A549 treated with ZK216348 at 1 μM for 4 hours (cell line): ENCODE results near the gene TIE1. TPM values are rescaled to one million over a fixed set of nuclear protein-coding genes. Genes with fewer than 3 reads are reported as not detected.

ENCODE experiments used
- total RNA-seq: library from RNA; stranded (reverse); fragments of 200-300 nt; extraction: Qiagen RNA extraction; gene quantifications from 5 replicates; pipeline ENCODE4 v1.2.3, GENCODE V29; 2022; ENCODE audit warnings: low read depth

The TIE1 gene
- not detected in 5 replicates for total RNA-seq

DNA sequence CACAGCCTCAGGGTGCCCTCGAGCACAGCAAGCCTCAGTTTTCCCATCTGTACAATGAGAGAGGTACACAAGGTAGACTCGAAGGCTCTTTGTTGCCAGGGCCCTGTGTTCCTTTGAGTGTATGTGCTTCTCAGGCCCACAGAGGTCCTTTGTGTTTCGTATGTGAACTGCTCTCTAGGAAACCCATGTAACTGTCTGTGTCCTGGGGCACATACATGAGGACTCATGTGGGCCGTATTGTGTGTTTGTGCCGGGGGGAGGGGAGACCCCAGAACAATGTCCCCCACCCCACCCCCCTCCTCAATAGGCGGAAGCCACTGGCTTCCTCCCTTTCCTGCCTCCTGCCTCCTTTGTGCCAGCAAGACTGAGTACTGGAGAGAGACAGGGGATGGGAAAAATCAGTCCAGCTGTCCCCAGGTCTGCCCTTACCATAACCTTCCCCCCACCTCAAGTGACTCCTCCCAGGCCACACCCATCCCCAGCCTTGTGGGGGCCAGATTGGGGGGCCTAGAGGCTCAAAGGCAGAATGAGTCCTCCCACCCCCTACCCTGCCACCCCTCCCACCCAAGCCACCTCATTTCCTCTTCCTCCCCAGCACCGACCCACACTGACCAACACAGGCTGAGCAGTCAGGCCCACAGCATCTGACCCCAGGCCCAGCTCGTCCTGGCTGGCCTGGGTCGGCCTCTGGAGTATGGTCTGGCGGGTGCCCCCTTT, at the start of gene TIE1:
Gene TIE1, plus strand, starts transcription at position 605 of the 717 bp plus-strand sequence. Its CDS starts 90 bp downstream, at position 695.

GRCh38 chr1:43269627-43270375, 31.0 kb upstream of the TIE1 start, which contains the start of gene TMEM125:
TMEM125 (plus strand) TSS chr1:43269983; CDS start chr1:43272723, 2,740 bp downstream.

DNA sequence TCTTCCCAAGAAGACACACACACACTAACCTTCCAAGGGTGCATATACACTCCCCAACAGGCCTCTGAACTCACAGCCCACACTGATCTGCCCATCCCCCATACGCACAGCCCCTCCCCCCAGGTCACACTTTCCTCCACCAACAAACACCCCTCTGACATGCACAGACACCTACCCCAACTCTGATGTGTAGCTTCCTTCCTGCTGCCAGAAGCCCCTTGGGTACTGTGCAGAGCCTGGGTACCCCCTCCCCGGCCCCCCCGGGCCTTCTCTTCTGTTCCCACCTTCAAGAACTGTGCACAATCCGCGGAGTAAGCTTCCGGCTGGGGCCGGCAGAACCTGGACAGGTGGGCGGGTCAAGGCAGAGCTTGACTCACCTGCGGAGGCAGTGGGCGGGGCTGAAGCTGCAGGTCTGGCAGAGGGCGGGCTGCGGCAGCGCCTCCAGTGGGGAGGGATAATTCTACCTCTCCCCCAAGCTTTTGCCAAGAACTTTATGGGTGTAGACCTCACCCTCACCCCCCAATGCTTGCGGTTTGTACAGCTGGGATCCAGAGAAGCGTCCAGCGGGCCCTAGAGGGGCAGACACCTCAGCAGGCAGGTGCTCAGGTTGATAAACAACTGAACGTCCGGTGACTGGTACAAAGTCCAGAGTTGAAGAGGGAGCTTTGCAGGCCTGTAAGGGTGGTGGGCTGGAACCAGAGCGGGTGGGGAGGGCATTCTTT, 15.4 kb upstream of the TIE1 start, which contains the start of gene C1orf210:
Gene C1orf210, minus strand, starts transcription at position 313 of the 722 bp plus-strand sequence. CDS start 2,311 bp downstream, outside the sequence.

GRCh38 chr1:43337588-43337987, 36.8 kb downstream of the TIE1 start, which contains the start of gene MPL:
MPL (plus strand) TSS chr1:43337818; CDS start chr1:43337849, 31 bp downstream.

GRCh38 chr1:43358746-43359693, 58.2 kb downstream of the TIE1 start, which contains the start of gene CDC20:
CDC20 (plus strand) TSS chr1:43358981; CDS start chr1:43359216, 235 bp downstream.

GRCh38 chr1:43367904-43368645, 67.3 kb downstream of the TIE1 start, which contains the start of gene ELOVL1:
ELOVL1 (minus strand) TSS chr1:43368011; CDS start chr1:43365609, 2,402 bp downstream.

Other genes with a start within 250 kb of the TIE1 start
- gene EBNA1BP2, start 128.7 kb upstream of the TIE1 start, total RNA-seq = 166 to 215 TPM (median 183 TPM) in 5 replicates
- gene CFAP57, start 128.7 kb upstream of the TIE1 start, total RNA-seq = 0.06 to 0.58 TPM (median 0.34 TPM) in 5 replicates
- not detected in 5 replicates for gene TMEM125, start 31.0 kb upstream of the TIE1 start, total RNA-seq
- gene C1orf210, start 15.4 kb upstream of the TIE1 start, total RNA-seq = not detected in 5 replicates
- gene MPL, start 36.8 kb downstream of the TIE1 start, total RNA-seq = 0.46 to 0.63 TPM in 2 of 5 replicates, not detected in the others
- 156 to 204 TPM (median 203 TPM) in 5 replicates for gene CDC20, start 58.0 kb downstream of the TIE1 start, total RNA-seq
- gene ELOVL1, start 67.0 kb downstream of the TIE1 start, total RNA-seq = 137 to 147 TPM (median 143 TPM) in 5 replicates
- 33.0 to 37.3 TPM (median 36.8 TPM) in 5 replicates for gene MED8, start 88.8 kb downstream of the TIE1 start, total RNA-seq
- gene SZT2, start 88.9 kb downstream of the TIE1 start, total RNA-seq = 4.6 to 8.8 TPM (median 8.0 TPM) in 5 replicates
- 11.5 to 18.6 TPM (median 16.5 TPM) in 5 replicates for gene HYI, start 152.9 kb downstream of the TIE1 start, total RNA-seq
- gene PTPRF, start 229.9 kb downstream of the TIE1 start, total RNA-seq = 72.4 to 117 TPM (median 101 TPM) in 5 replicates